GM12864 (cell line): ENCODE data around the gene LPAR5.
A peak's percentile ranks its signal among the peaks of the same experiment; 100 is the strongest.

Experiments
- DNase-seq: peaks from one replicate; pipeline ENCODE4 v3.0.0-alpha.2; 2011; ENCODE audit warnings: low read depth
- H3K4me3 ChIP-seq: 2 replicates; pipeline ENCODE4 v1.5.1; 2011; ENCODE audit warnings: mild to moderate bottlenecking, low read depth, low read length, control low read depth
- CTCF ChIP-seq: IDR thresholded peaks from 2 replicates; pipeline ENCODE4 v1.5.1; 2011; ENCODE audit warnings: low read depth, mild to moderate bottlenecking, moderate library complexity, low read length, control low read depth, inconsistent platforms; ENCODE audit errors: missing control alignments

The LPAR5 gene

DNA sequence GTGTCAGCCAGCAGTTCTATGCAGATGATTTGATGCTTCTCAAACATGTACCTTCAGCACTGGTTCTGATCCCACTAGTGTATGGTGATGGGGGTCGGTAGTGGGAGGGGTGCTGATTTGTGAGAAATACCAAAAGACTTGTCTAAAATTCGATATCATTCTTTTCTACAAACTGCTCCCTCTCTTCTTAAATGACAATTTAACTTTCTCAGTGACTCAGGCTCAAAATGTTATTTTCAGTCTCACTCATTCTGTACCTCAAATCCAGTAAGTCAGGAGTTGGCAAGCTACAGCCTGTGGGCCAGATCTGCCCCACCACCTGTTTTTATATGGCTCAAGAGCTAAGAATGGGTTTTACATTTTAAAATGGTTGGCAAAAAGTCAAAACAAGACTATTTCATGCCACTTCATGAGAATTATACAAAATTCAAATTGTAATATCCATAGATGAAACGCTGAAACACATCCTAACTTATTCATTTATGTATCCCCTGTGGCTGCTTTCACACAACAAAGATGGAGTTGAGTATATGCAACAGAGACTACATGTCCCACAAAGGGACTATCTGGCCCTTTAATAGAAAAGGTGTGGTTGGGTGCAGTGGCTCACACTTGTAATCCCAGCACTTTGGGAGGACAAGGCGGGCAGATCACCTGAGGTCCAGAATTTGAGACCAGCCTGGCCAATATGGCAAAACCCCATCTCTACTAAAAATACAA, 61.0 kb downstream of the LPAR5 start:
- no peak overlapping the region for H3K4me3 ChIP-seq
- no peak for TF ChIP-seq CTCF
- no peak for DNase-seq

DNA sequence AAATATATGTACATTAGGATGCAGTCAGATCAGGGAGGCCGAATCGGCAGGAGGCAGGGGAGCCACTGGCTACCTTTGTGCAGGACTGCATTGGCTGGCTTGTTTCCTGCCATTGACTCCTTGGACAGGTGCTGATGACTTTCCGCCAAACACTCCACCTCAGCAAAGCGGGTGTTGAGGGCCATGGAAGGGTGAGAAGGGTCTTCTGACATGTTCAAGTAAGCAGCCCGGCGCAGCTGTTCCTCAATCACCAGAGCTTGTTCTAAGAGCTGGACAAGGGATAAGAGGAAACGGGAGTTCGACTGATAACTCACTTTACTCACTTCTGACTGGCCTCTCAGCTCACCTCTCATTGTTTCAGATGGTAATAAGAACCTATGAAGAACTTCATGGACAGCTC, 62.8 kb downstream of the LPAR5 start:
- no peak overlapping the region for H3K4me3 ChIP-seq
- DNase-seq: no peak
- no peak for TF ChIP-seq CTCF

GRCh38 chr12:6570264-6570887, 65.4 kb downstream of the LPAR5 start:
- no peak overlapping the region for H3K4me3 ChIP-seq
- TF ChIP-seq CTCF: peak; percentile 68
- DNase-seq: no peak

- DNase-seq: no peak
- no peak for TF ChIP-seq CTCF
- no peak overlapping the region for H3K4me3 ChIP-seq
Observed at GRCh38 chr12:6569786-6570185, 66.0 kb downstream of the LPAR5 start.

GRCh38 chr12:6569312-6569711, 66.4 kb downstream of the LPAR5 start:
- no peak overlapping the region for H3K4me3 ChIP-seq
- TF ChIP-seq CTCF: no peak
- no peak for DNase-seq
